GM18517 (cell line): Measurements from ENCODE around the gene TOB2.
"Not testable (repeated sequence)": the region's sequence is repeated elsewhere in the genome, so short reads cannot be mapped to it uniquely, and the experiment has no call there.

Experiments used
- ATAC-seq: cut with Tn5 transposase; IDR thresholded peaks from one replicate; pipeline ENCODE4 v1.9.1; 2021; ENCODE audit warnings: mild to moderate bottlenecking, moderate library complexity; ENCODE audit not compliant: unreplicated experiment

TOB2 gene

GRCh38 chr22:41429951-41430332 lies 16.7 kb downstream of the TOB2 start:
- ATAC-seq: no peak

- ATAC-seq: no peak
Measured at GRCh38 chr22:41429232-41429950, 17.2 kb downstream of the TOB2 start.

DNA sequence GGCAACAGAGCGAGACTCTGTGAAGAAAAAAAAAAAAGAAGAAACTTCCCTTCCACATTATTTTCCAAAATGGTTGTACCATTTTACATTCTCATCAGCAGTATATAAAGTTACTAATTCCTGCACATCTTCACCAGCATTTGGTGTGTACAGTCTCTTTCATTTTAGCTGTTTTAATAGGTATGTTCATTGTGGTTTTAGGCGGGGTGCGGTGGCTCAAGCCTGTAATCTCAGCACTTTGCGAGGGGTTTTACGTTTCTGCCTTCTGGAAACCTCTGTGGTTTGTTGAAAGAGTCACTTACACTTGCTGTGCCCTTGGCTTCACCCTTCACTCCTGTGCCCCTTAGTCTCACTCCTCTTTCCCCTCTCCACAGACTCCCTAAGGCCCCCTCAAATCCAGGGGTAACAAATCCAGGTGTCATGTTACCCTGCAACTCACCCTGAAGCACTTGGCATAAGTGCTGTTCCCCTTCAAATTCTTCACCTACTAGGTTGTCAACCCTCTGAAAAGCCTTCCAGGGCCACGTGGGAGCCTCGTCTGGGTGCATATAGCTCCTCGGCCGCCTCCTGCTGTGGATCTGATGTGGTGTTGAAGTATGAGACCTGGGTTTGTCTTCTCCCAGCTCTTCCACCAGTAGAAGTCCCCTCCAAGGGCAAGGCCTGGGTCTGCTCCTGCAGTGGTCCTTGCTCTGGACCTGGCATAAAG lies 20.8 kb downstream of the TOB2 start:
- ATAC-seq: no peak

DNA sequence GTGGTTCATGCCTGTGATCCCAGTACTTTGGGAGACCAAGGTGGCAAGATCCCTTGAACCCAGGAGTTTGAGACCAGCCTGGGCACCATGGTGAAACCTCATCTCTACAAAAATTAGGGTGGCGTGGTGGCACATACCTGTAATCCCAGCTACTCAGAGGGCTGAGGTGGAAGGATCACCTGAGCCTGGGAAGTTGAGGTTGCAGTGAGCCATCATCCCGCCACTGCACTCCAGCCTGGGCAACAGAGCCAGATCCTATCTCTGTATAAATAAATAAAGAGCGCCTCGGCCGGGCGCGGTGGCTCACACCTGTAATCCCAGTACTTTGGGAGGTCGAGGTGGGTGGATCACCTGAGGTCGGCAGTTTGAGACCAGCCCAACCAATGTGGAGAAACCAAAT lies 27.9 kb downstream of the TOB2 start:
- ATAC-seq: no peak

DNA sequence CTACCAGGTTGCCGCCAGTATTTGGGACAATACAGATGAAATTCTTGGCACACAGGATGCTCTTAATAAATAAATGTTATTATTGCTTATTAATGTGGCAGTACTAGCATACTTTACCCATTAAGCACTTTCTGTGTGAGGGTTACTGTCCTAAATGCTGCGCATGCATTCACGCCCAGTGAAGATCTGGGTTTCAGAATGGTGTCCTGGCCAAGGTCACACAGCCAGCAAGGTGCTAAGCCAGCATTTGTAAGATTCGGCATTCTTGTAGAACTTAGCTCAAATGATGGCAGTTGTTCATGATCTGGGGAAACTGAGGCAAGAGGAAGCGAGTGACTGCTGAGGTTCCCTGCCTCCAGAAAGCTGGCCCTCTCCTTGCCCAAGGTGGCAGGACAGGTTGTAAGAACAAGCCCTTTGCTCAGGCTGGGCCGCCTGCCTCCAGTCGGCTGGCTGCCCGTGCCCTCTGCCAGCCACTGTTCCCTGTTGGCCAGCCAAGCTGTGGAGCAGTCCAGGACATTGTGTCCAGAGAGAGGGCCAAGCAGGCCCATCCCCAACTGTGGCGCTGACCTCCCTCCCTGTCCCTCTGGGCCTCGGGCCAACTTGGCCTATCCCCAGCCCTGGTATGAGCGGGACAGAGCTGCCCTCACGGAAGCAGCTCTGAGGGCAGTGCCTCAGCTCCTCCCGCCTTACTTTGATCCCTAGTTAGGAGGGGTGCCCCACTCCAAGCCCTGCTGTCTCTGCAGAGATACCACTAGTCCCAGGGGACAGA lies 28.8 kb downstream of the TOB2 start:
- ATAC-seq: no peak

GRCh38 chr22:41415554-41415953 lies 31.0 kb downstream of the TOB2 start:
- ATAC-seq: no peak

DNA sequence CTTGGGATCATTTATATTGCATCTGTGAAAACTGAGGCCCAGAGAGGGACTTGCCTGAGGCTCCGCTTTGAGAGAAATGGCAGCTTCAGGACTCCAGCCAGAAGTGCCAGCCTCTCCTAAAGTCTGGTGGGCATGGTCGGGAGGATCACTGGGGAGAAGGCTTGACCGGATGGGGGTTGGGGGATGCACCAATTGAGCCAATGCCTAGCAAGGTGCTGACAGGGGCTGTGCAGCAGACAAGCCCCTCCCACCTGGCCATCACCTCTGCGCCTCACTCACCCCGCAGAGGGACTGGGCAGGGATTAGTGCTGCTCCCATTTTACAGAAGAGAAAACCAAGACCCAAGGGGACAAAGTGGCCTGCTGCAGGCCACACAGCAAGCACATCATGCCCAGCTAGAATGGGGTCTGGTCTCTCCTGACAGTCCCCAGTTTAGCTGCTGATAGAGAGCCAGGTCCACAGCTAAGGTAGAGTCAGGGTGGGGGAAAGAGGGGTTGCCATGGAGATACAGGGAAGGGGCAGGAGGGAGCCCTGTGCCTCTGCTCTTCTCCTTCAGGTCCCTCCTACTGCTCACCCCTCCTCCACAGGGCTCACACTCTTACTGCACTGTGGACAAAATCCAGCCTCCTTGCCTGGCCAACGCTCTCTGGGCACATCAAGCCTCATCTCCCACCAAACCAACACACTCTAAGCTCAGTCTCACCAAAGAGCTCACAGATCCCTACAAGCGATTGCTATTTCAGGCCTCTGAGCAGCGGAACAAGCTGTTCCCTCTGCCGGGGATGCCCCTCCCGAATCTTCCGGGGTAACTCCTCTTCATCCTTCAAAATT lies 35.4 kb downstream of the TOB2 start:
- no peak for ATAC-seq

DNA sequence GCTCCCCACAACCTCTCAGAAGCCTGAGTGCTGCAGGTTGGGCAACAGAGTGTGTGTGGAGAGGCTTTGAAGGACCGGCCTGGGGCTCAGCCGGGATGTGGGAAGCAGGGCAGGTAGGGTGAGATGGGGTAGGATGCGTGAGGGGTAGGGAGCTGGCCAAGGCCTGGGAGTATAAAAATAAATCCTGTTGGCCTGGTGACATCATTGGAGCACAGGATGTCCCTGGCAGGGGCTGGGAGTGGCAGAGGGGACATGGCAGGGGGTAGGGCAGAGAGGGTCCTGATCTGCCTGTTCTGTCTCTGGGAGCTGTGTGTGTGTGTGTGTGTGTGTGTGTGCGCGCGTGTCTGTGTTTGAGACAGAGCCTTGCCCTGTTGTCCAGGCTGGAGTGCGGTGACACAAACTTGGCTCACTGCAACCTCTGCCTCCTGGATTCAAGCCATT lies 36.3 kb downstream of the TOB2 start:
- ATAC-seq: no peak

DNA sequence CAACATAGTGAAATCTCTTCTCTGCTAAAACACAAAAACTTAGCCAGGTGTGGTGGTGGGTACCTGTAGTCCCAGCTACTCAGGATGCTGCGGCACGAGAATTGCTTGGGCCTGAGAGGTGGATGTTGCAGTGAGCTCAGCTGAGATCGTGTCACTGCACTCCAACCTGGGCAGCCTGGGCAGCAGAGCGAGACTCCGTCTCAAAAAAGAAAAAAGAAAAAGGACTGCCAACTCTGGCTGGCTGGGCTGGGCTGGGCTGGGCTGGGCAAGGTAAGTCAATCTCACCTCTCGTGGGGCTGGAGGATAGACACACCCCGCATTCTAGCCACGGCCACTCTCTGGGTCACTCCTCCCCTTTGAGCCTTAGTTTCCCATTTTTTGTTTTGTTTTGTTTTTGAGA lies 37.9 kb downstream of the TOB2 start:
- no peak for ATAC-seq

GRCh38 chr22:41407433-41407832 lies 39.2 kb downstream of the TOB2 start:
- ATAC-seq: no peak

DNA sequence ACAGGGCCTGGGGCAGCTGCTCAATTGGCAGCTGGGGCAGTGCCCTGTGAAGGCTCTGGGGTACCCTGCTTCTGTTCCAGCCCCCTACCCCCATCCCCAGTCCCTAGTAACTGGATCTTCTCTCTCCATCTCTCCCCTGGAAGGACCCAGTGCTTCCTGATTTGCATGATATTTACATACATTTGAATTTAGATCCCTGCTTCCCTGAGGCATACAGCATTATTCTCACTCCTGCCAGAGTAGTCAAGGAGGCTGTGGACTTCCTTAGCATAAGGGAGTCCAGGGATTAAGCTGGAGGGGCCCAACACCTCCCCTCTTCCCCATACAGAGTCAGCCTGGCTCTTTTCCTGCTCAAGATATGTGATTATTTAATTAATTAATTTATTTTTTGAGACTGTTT lies 40.2 kb downstream of the TOB2 start:
- ATAC-seq: no peak

- no peak for ATAC-seq
Measured at GRCh38 chr22:41405588-41405987, 41.0 kb downstream of the TOB2 start.

GRCh38 chr22:41403532-41404318 lies 42.9 kb downstream of the TOB2 start:
- peak; percentile 81 for ATAC-seq

- ATAC-seq: not testable (repeated sequence)
Measured at GRCh38 chr22:41402851-41403250, 43.8 kb downstream of the TOB2 start.

DNA sequence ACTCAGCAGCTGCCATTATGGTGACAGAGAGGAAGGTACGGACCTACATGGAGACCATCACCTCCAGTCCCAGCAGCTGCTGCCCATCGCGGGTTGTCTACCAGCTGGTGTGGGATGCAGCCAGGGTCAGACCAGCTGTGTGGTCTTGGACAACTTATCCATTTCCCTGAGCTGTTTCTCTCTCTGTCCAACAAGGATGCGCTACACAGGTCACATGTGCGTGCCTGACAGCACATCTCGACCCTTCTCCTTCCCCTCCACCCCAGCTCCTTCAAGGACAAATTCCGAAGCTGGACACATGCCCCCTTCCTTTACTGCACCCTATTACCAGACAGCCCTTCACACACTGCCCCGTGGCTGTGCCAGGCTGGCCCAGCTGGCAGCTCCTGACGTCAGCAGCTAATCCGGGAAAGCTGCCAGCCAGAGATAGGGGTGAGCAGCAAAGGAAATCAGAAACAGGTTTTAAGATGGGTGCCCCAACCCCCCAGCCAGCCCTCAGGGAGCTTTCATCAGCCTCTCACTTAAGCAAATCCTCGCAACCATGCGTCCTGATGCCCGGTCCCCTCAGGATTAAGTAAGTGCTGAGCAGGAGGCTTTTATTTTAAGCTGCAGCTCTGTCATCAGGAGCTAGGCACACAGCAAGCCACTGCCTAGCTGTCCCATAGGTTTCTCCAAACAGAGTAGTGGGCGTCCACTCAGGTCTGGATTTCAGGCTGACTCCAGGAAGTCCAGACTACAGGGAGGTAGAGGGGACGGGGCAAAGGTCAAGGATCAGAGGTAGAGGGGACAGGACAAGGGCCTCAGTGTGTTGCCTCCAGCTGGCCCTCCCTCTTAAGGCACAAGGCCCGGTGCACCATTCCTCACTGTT lies 44.6 kb downstream of the TOB2 start:
- ATAC-seq: no peak

GRCh38 chr22:41398921-41399320 lies 47.7 kb downstream of the TOB2 start:
- no peak for ATAC-seq

DNA sequence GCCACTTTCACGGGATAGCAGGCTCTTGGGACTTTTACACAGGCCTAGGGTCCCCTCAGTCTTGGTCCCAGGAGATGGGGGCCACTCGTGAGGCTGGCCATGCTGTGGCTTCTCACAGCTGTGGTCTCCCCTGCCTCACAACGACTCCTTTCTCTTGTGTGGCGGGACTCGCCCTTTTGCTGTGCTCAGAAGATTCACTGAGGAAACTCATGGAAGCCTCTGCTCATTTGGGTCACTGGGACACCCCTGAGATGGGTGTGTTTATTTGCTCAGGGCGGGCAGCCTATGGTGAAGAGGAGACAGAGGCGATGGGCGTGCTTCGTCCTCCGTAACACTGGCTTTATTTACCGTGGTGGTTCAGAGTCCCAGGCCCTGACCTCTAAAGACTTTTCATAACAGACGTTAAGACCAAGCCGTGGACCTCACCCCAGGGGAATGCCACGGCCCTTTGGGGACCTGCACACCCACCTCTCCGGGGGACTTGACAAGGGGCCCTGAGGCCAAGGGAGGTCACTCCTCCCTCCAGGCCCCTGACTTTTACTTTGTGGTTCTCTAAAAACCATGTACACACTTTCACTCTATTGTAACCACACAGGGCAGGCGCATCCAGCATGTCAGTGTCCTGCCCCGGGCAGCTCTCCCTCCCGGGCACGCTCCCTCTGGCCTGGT lies 49.3 kb downstream of the TOB2 start:
- ATAC-seq: no peak

DNA sequence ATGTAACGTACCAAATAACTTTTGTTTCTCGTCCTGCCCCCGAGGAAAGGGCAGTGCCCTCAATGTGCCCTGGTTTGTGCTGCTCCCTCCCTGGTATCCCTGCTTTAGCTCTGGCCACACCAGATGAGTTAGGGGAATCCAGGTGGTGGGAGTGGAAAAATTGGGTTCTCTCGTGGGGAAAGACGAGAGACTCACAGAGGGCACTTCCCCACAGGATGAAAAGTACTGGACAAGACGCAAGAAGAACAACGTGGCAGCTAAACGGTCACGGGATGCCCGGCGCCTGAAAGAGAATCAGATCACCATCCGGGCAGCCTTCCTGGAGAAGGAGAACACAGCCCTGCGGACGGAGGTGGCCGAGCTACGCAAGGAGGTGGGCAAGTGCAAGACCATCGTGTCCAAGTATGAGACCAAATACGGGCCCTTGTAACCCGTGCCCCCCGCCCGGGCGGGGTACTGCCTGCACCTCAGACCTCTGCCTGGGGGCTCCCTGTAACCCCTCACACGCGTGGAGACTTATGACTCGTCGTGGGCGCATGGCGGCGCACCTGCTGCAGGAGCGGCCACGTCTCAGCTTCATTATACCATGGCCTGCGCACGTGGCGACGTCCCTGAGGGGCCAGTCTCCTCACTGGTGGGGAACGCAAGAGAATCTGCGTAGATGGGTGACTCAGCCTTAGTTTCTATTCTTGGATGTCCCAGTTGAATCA lies 50.9 kb downstream of the TOB2 start:
- no peak for ATAC-seq
